NCI-H748 treated with DMSO at 0.1 percent for 48 hours (cell line): ENCODE results near the gene SULT1C4.
A peak's percentile ranks its signal among the peaks of the same experiment; 100 is the strongest.
"Not testable (repeated sequence)": the region's sequence is repeated elsewhere in the genome, so short reads cannot be mapped to it uniquely, and the experiment has no call there.

Experiments used
- DNase-seq: peaks from one replicate; lab custom pipeline; 2025; lab: John Stamatoyannopoulos, UW

SULT1C4 gene

DNA sequence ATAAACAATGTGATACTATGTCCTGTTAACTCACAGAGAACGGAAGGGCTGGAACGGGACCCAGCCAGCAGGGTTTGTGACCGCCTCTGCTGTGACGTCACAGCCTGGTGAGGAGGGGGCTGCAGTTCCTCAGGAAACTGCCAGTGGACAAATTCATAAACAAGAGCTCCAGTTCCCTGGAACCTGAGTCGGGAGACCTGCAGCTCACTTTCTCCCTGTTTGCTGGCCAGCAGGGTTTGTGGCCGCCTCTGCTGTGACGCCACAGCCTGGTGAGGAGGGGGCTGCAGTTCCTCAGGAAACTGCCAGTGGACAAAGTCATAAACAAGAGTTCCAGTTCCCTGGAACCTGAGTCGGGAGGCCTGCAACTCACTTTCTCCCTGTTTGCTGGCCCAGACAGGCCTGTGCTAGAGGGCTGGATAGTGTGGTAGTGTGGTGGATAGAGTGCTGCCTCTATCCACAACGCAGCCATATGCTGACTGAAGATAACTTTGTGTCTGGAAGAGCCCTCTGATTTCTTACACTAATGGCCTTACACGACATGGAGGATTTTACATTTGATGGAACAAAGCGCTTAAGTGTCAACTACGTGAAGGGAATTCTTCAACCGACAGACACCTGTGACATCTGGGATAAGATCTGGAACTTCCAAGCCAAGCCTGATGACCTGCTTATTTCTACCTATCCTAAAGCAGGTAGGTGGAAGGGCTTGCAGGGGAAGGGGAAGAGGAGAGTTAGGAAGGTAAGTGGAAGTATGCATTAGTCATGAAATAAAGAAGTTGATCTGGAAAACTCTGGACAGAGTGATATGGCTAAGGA lies at the start of gene SULT1C4:
Gene SULT1C4 (plus strand): TSS at position 140 of the 816 bp plus-strand sequence. CDS start 384 bp downstream, at position 524.
- DNase-seq: peak; percentile 13

DNA sequence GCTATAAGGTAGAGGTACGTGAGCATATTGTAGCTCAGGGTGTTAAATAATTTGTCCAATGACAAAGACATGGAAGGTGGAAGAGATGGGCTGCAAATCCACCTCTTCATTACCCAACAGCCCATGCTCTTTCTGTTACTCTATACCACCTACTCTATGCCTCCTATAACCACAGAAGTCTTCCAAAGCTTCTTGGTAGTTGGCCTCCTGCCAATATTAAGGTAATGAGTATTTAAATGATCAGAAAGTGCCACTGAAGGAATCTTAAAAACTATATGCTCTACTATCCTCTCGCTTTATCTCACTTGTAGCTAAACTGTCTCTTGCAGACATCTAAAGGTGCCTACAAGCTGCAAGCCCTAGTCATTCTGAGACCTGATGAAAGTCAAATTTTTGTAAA lies 48.0 kb upstream of the SULT1C4 start:
- no peak for DNase-seq

DNA sequence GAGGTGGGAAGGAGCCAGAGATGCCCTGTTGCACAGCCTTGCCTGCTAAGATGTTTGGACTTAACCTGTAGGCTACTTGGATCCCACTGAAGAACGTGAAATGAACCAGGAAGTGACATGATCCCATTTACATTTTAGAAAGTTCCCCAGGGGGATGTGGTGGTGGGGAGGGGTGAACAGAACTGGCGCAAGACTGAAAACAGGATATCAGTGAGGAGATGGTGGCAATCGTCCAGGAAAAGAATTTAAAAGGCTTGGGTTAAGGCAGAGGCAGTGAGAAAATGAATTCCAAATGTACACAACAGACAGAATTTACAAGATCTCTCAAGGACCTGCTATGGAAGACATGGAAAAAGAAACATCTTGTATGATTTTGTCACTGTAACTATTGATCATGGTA lies 46.8 kb upstream of the SULT1C4 start:
- no peak for DNase-seq

DNA sequence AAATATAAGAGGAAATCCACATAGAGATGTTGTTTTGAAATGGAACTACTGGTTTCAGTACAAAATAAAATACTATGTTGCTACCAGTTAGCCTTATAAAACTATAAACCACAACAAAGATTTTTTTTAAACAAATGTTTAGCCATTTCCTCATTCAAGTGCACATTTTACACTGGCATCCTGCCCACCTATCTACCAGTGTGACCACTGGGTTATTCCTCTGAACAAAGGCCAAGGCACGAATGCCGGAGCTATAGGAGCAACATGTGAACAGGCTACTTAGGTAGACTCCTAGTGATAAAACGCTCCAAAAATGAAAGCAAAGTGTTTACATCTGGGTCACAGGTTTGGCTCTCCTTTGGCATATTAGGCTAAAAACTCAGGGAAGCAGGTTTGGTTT lies 31.8 kb upstream of the SULT1C4 start:
- DNase-seq: no peak

DNA sequence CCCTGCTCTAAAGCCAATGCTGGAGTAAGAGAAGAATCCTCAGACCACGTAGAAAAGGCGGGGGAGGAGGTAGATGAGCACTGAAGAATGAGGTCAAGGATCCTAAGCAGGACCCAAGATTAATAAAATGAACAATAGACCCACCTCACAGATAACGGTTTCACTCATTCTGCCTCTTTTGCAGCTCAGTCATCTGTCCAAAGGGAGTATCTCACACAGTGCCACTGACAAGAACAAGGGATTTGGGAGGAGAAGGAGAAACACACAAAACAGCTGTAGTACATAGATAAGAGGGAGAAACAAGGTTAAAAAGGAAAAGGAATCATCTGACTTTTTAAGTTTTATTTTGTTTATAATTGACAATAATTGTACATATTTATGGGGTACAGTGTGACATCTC lies 30.9 kb upstream of the SULT1C4 start:
- DNase-seq: no peak

DNA sequence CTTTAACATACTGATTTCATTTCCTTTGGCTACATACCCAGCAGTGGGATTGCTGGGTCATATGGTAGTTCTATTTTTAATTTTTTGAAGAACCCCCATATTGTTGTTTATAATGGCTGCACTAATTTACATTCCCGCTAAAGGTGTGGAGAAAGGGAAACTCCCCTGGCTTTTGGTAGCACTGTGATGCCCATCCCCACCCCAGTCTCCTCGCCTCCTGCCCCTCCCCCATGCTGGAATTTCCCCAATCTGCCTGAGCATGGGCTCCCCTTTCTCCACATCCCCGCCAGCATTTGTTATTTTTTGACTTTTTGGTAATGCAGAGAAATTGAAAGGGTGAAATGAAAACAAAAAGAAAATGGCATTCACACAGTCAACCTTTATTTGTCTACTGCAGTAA lies 30.0 kb upstream of the SULT1C4 start:
- DNase-seq: no peak

DNA sequence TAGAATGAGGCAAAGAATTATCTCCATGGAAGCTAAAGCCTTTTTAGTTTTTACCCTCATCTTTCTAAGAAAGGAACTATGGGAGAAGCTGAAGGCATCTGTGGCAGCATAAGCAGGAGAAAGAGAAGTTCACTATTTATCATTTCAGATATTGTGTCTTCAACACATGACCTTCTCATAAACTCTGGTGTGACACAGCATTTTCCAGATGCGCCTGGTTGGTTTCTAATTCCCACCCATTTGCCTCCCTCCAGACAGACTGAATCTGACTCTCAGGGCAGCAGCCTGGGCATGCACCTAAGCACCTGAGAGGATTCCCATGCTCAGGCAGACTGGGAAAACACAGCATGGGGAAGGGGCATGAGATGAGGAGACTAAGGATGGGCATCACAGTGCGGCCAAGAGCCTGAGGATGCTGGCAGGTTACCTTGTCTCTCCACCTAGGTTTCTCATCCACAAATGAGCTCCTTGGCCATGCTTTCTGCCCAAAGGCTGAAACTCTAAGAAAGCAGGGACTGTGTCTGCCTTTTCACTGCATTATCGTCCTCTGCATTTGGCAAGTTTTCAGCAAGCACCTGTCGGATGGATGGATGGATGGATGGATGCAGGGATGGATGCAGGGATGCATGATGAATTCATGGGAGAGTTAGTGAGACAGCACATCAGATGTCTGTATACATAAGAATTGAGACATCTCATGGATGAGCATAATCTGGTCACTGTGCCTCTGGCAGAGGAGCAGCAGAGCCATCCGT lies 28.8 kb upstream of the SULT1C4 start:
- no peak for DNase-seq

DNA sequence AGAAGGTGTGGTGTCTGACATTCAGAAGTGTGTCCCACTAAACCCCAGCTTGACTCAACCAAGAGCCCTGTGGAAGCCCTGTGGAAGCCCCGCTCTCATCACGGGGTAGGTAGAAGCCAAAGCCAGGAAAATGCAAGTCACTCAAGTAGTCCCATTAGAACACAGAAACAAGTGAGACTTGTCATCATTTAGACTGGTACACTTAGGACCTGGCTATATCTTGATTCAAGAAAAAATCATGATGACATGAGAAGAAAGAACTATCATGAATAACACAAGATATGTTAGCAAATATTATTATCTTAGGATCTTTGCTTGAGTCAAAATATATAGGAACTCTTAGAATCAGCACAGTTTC lies 28.2 kb upstream of the SULT1C4 start:
- DNase-seq: no peak

DNA sequence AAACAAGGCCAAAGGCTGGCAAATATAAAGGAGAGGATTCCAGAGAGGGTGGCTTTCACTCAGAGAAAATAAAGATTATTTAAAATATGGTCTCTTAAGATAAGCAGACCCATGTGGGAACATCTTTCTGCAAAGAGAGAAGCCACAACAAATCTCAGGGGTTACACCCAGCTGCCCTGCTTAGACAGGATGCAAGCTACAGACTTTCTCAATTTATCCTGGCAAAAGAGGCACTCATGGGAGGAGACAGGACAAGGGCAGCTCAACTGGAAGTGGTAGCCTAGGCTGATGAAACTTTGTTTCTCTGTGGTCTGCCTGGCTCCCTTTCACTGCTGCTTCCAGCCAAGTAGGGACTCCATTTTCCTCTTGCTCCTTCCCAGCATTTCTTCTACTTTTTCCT lies 25.9 kb upstream of the SULT1C4 start:
- DNase-seq: no peak

DNA sequence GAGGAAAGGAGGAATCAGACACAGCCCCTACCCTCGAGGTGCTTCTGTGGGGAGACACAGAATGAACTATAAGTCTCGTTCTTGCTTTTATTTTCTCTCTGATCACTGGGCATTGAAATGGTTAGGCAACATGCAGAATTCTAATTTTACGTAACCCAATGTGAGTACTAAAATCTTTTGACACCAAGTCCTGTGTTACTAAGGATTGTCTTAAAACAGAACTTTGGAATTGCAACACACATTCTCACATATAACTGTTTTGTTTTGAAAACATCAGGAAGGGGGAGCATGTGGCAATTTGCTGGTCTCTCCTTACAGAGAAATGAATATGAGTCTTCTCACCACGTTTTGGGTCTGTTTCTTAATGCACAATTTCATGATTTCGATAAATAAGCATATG lies 23.6 kb upstream of the SULT1C4 start:
- no peak for DNase-seq

DNA sequence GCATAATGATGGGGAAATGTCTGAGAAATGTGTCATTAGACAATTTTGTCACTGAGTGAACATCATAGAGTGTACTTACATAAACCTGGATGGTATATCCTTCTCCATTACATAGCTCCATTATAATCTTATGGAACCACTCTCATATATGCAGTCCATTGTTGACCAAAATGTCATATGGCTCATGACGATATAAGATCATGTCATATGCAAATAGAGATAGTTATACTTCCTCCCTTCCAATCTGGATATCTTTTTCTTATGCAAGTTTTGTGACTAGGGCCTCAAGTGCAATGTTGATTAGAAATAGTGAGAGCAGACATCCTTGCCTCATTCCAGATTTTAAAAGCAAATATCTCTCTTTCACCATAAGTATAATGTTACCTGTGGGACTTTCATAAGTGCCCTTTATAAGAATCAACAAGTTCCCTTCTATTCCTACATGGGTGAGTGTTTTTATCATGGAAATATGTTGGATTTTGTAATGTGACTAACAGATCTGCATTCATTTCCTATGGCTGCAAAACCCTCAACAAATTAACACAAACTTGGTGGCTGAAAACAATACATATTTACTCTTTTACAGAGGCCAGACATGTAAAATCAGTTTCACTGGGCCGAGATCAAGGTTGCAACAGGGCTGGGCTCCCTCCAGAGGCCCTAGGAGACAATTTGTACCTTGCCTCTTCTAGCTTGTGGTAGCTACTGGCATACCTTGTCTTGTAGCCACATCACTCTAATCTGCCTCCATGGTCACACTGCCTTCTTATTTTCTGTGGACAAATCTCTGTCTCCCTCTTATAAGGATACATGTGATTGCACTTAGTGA lies 21.6 kb upstream of the SULT1C4 start:
- DNase-seq: no peak

DNA sequence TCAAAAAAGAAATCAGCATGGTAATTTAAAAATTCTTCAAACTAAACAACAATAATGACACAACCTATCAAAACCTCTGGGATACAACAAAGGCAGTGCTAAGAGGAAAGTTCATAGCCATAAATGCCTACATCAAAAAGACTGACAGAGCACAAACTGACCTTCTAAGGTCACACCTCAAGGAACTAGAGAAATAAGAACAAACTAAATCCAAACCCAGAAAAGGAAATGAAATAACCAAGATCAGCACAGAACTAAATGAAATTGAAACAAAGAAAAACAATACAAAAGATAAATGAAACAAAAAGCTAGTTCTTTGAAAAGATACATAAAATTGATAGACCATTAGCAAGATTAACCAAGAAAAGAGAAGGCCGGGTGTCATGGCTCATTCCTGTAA lies 18.4 kb upstream of the SULT1C4 start:
- DNase-seq: not testable (repeated sequence)

DNA sequence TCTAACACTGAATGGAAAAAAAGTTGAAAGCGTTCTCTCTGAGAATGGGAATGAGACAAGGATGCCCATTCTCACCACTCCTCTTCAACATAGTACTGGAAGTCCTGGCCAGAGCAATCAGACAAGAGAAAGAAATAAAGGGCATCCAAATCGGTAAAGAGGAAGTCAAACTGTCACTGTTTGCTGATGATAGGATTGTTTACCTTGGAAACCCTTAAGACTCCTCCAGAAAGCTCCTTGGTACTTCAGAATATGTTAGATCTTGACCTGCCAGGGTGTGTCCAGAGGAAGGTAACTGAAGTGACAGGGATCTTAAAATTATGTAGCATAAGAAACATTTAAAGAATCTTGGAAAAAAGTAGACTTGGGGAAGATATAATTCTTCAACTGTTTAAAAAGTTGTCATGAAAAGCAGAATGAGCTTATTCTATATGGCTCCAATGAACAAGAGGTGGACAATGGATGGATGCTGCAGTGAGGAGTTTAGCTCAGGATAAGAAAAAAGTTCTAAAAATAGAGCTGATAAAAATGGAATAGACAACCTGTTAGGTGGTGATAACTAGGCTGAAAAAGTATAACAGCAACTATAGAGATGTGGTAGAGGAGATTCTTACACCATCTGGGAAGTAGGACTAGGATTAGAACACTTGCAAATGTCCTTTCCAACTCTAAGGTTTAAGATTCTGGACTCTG lies 16.8 kb upstream of the SULT1C4 start:
- DNase-seq: no peak

DNA sequence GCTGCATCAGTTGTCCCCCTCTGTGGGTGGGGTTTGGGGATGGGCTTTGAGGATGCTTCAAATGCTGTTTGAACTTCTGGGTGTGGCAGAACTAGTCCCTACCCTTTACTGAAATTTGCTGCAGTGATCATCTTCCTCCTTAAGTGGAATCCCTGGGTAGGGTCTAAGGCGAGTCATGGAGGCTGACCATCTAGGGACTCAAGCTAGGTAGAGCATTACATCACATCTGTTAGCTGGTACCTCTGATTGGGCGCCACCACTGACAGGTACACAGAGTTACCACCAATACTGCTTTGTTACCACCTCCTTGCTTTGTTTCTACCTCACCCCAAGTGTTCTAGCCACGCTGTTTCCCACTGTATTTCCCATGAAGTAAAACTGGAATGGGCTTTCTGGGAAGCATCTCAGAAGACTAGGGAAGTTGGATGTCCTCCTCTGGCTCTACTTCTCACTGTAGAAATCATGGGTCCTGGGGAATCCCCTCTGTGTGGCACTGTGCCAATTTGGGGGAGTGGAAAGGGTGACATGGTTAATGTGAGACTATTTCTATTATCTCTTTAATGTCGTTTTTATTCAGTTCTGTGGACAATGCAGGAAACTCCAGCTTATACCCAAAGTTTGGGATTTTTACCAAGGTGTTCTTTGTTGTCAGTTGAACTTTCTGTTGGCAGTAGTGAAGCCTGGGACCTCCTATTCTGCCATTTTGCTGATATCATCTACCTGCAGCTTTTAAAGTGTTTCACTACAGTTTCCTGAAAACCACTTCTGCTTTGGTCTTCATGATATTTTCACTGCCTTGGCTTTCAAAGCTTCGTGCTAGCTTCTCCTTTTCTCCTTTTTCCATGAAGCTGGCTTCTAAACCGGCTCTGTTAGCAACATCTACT lies 14.5 kb upstream of the SULT1C4 start:
- DNase-seq: peak; percentile 31

DNA sequence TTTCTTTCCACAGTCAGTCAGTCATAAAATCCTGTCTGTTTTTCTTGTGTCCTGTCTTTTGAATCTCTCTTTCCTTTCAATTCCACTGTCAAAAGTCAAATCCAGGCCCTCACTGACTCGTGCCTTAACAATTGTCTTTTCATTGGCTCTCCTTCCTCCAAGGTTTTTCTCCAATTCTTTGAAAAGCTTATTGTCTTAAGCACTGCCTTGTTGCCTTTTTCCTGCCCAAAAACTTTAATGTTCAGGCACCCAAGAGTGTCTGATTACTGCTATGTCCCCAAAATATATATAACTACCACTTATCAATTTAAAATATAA lies 13.9 kb upstream of the SULT1C4 start:
- DNase-seq: no peak

DNA sequence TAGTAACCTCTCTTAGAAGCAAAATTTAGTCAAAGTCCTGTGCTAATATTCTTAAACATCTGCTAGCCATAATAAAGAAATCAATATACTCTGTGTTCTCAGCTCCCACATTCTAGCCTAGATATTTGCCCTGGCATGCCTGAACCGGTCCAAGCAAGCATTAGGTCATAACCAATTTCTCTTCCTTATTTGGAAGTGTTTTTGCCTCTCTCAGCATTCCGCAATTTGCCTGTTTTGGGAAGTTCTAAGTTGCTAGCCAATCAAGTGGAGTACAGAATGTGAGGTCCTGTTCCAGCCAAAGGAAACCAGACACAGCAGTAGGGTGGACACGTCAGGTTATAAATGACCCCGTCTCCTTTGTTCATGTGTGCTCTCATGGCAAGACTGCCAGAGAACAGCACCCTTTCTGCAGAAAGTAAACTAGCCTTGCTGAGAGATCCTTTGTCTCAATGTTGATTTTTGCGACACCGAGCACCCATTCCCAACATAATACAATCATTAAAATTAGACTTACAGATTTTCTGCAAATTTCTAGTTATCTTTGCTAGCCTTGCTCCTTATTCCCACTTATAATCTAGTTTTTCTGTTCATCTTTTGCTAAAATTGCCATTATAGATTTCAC lies 13.0 kb upstream of the SULT1C4 start:
- no peak for DNase-seq

DNA sequence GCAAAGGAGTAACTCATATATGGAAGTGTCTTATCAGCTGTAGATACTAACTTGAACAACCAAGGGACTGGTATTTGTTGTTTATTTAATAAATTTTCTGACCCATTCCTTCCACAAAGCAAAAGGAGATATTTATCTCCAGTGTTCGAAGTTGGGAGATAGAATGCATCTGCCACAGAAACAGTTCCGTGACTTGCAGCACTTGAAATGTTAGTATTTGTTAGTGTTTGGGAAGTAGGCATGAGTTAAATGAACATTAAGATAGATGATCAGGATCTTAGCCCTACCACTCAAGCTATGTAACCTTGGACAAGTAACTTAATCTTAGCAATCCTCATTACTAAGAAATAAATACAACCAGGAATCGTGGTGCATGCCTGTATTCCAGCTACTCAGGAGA lies 12.1 kb upstream of the SULT1C4 start:
- DNase-seq: no peak

DNA sequence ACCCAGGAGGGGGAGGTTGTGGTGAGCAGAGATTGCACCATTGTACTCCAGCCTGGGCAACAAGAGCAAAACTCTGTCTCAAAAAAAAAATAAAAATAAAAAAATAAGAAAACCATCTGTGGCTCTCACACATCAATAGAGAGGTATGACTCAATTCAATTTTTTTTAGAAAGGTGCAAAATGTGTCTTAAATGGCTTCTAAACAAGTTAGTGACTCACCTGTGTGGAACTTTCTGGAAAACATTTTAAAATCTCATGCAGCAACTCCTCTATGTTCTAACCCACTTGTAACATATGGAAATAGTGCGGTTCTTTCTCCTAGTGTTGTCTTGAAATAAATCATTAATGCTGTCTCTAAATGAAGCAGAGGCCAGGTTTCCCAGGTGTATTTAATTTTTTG lies 10.7 kb upstream of the SULT1C4 start:
- DNase-seq: no peak

DNA sequence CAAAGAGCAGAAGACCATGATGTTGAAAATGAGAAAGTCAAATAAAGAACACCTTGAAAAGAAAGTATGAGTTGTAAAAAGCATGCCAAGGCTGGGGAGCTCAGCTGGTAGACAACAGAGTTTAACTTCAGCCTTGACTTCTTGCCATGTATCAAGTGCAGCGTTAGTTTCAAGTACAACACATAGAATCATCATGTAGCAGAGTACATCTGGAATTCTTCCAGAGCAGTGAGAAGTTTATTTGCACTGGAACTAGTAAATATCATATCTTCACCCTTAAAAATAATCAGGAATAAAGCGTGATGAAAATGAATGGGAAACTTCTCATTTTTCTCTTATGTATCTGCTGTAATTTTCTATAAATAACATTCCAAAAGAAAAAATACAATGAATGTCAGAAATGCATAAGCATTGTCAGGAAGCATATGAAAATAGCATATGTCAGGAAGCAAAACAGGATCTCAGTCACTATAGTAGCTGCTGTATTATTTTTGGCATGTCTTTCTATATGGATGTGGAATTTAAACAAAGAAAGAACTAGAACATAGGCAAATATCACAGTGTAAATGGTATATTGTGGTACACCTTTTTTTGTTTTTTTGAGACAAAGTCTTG lies 10.1 kb upstream of the SULT1C4 start:
- DNase-seq: no peak

DNA sequence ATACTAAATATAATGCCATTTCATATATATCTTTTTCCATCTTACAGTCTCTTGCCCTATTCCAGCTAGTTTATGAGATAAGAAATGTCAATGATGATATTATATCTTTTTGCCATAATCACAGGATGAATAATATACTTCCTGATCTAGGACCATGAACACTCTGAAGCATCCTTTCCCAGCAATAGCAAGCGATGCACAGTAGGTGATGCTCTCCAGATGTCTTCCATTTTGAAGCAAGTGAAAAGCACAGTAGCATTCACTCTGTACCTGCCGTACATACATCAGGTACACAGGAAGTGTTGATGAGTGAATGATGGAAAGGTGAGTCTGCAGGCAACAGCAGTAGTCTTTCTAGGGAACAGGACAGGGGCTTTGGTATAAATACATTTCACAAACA lies 8.6 kb upstream of the SULT1C4 start:
- DNase-seq: no peak
